Activated T-cell treated with anti-CD3 and anti-CD28 coated beads, Interleukin-2, amount 50 U/mL, for 48 hours (primary cell): ENCODE measurements around the gene PHETA1.
A peak's percentile ranks its signal among the peaks of the same experiment; 100 is the strongest.

Source experiments
- DNase-seq, 2 experiments: peaks; one replicate each; pipeline ENCODE4 v3.0.0-alpha.2; 2020

The PHETA1 gene

DNA sequence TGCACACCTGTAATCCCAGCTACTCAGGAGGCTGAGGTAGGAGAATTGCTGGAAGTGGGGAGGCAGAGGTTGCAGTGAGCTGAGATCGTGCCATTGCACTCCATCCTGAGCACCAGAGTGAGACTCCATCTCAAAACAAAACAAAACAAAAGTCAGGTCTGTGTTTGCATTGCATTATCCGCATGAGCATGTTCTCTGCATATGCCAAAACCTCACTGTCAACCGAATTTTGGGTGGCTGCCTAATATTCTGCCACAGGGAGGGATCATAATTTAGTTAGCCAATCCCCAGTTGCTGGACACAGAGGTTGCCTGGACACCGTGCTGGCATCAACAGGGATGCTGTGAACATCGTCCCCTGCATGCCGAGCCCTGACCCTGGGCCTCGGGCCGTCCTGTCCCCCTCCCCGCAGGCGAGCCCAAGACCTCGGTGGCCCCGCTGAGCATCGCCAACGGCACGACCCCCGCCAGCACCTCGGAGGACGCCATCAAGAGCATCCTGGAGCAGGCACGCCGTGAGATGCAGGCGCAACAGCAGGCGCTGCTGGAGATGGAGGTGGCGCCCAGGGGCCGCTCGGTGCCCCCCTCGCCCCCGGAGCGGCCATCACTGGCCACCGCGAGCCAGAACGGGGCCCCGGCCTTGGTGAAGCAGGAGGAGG is 49.2 kb downstream of the PHETA1 start:
- no peak for DNase-seq

GRCh38 chr12:111318450-111318849 is 50.4 kb downstream of the PHETA1 start:
- DNase-seq: no peak

DNA sequence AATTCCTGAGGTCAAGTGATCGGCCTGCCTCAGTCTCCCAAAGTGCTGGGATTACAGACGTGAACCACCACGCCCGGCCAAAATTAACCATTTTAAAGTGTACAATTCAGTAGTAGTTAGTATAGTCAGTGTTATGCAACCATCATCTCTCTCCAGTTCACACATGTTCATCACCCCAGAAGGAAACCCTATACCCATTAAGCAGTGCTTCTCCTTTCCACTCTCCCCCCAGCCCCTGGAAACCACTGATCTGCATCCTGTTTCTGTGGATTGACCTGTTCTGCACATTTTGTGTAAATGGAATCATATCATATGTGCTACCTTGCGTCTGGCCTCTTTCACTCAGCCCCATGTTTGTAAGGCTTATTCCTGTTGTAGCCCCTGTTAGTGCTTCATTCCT is 52.2 kb downstream of the PHETA1 start:
- DNase-seq: no peak

GRCh38 chr12:111314953-111315539 is 53.8 kb downstream of the PHETA1 start:
- no peak for DNase-seq

DNA sequence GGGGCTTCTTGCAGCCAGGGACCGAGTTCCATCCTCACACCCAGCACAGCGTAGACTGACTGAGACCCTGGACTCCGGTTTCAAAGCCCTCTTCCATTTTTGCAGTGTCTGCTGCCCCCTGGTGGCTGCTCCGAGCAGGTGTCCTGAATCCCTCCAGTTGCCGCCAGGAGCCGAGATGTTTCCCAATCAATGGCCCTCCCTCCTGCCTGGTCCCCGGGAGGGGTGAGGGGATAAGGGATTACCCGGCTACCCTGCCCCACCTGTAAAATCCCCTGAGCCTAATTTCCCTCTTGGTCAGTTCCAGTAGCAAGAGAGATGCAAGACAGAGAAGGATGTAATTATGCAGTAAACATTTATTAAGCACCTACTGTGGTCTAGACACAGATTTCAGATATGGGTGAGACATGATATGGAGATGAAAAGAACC is 55.0 kb downstream of the PHETA1 start:
- DNase-seq: peak; percentile 79 to 80

GRCh38 chr12:111312708-111313107 is 56.2 kb downstream of the PHETA1 start:
- DNase-seq: no peak

DNA sequence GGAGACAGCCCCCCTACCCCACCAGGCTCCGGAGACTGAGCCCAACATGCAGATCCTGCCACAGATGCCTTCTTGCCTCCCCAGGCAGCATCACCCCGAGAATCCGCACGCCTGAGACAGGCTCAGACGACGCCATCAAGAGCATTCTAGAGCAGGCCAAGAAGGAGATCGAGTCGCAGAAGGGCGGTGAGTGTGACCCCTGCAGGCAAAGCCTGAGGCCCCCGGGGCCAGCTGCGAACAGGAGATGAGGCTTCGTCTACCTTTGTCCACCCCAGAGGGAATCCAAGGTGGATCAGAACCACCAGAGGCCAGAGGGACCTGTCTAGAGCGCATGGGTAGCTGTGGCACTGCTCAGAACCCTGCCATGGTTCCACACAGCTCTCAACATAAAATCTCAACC is 56.9 kb downstream of the PHETA1 start:
- DNase-seq: no peak

GRCh38 chr12:111311011-111311410 is 57.9 kb downstream of the PHETA1 start:
- DNase-seq: no peak
